Adrenal gland (tissue), 12 donors: Measurements from ENCODE around the gene ZNF569. TPM values are rescaled to one million over a fixed set of nuclear protein-coding genes. Genes with fewer than 3 reads are reported as not detected.

Experiments
- DNase-seq, 7 donors: peaks; one replicate each; pipeline ENCODE4 v3.0.0-alpha.2; 2019 to 2020
- H3K27ac ChIP-seq, 5 donors: fragments of 200-600 bp; sonication (generic) in 4 of 5; 1 replicate in 3 of 5; 2 replicates in 2 of 5; pipeline versions ENCODE4 v1.5.1 to v1.8.0; 2016 to 2020; ENCODE audit warnings: mild to moderate bottlenecking in 1 of 5
- H3K27me3 ChIP-seq: fragments of 200-600 bp; 2 replicates; pipeline ENCODE4 v1.8.0; 2021
- H3K36me3 ChIP-seq, 2 donors: fragments of 200-600 bp; replicated peaks in 1 of 2; 1 replicate in 1 of 2; 2 replicates in 1 of 2; pipeline versions ENCODE4 v1.5.1 to v1.8.0; 2018 to 2022
- H3K4me1 ChIP-seq, 2 donors: fragments of 200-600 bp; replicated peaks in 1 of 2; 1 replicate in 1 of 2; 2 replicates in 1 of 2; pipeline versions ENCODE4 v1.5.1 to v1.8.0; 2018 to 2021
- H3K4me3 ChIP-seq, 4 donors: fragments of 200-600 bp; sonication (generic) in 3 of 4; one replicate each; pipeline ENCODE4 v1.5.1; 2016 to 2018
- H3K9me3 ChIP-seq, 3 donors: fragments of 200-600 bp; sonication (generic) in 1 of 3; replicated peaks in 1 of 3; 1 replicate in 2 of 3; 2 replicates in 1 of 3; pipeline versions ENCODE4 v1.5.1 to v1.8.0; 2016 to 2021
- CTCF ChIP-seq, 6 experiments: fragments of 450-650 bp in 4 of 6; fragments of 200-600 bp in 2 of 6; sonication (generic) in 1 of 6; IDR thresholded peaks; 1 replicate in 5 of 6; 2 replicates in 1 of 6; pipeline versions ENCODE4 v1.5.1 to v1.8.0; 2016 to 2021; ENCODE audit warnings: antibody characterized with exemption in 6 of 6, mild to moderate bottlenecking in 2 of 6, moderate library complexity in 1 of 6
- POLR2A ChIP-seq, 2 donors: fragments of 450-650 bp; IDR thresholded peaks; one replicate each; pipeline ENCODE4 v1.6.1; 2017; ENCODE audit warnings: antibody characterized with exemption in 2 of 2, mild to moderate bottlenecking in 2 of 2, moderate library complexity in 1 of 2
- WGBS, 4 donors: extraction: QIAGEN DNeasy Blood & Tissue Kit in 2 of 4; methylation state at CpG; one replicate each; pipeline versions ENCODE4 v1.1.5 to v1.1.7; 2013 to 2017; 5-methylcytosine and 5-hydroxymethylcytosine counted together
- intact Hi-C, 2 donors: fragments of 100-400 bp; cut with DNase I; formaldehyde crosslinking; loops; one replicate each; pipeline versions ENCODE4 v1.14.1 to v1.15.0; 2022 to 2023
- polyA plus RNA-seq, 3 donors: library from polyadenylated mRNA; stranded (reverse); fragments of 200-250 nt in 2 of 3; fragments of 350-450 nt in 1 of 3; fragmentation: Illumina TruSeq in 1 of 3; extraction: RNeasy Lipid Tissue Mini Kit (QIAGEN cat#74804) in 1 of 3; gene quantifications; one replicate each; pipeline ENCODE4 v1.2.3, GENCODE V29; 2013 to 2014
- total RNA-seq, 9 donors: library from RNA; depleted of rRNA in 4 of 9; stranded (reverse); fragments of >200 nt in 4 of 9; fragments of 120-200 nt in 1 of 9; fragmentation: NEBNext Ultra II Directional in 1 of 9; extraction: Animal tissue kit (Norgen Biotek cat#: 25700) in 1 of 9; gene quantifications; one replicate each; pipeline versions ENCODE4 v1.1.0 to v1.2.4, GENCODE V29; 2013 to 2023
- donor health status: healthy with polysubstance abuse.
- donor health status: Bipolar disorder and iron deficiency.
- donor health status: DM: yes; HTN: yes; CAD: no.
- donor health status: DM: no; HTN: no; CAD: no.
- donor health status: DM: no; HTN: no; CAD: no.
- donor health status: DM: yes; HTN: yes; CAD: no.

ZNF569 gene
- total and polyA plus RNA-seq, 12 donors = 2.3 to 36.6 (median 8.4) TPM

GRCh38 chr19:37492213-37492612 lies 25.0 kb upstream of the ZNF569 start:
- Histone ChIP-seq H3K27ac (no peak overlapping the region), H3K4me3 (no peak overlapping the region), H3K36me3 (no peaks in the 10 kb centered on the region), H3K4me1 (no peaks in the 10 kb centered on the region), H3K27me3 (no peaks in the 10 kb centered on the region), H3K9me3 (peaks cover 2 to 31% (median 7%) of the 10 kb centered on the region in 3 donors)
- no peak for DNase-seq
- TF ChIP-seq POLR2A (IDR thresholded peaks at IDR 0.05) = no peak
- intact Hi-C loops = no loop called here
- WGBS, 4 donors = 65 to 69% (median 67%) methylated on average over 3 of the region's 3 CpGs

- no peaks in the 10 kb centered on the region for H3K36me3 ChIP-seq
- peak overlapping the region in 1 of 4 donors; percentile 23 for H3K4me3 ChIP-seq
- no peaks in the 10 kb centered on the region for H3K4me1 ChIP-seq
- no peak for DNase-seq
- peaks cover 12 to 87% (median 19%) of the 10 kb centered on the region in 3 donors for H3K9me3 ChIP-seq
- intact Hi-C loops = no loop called here
- TF ChIP-seq CTCF (IDR thresholded peaks at IDR 0.05) (no peak), POLR2A (IDR thresholded peaks at IDR 0.05) (no peak)
- WGBS, 4 donors = 93 to 98% (median 96%) methylated on average over 8 of the region's 8 CpGs
- H3K27ac ChIP-seq = no peak overlapping the region
- H3K27me3 ChIP-seq = no peaks in the 10 kb centered on the region
Observed at GRCh38 chr19:37484406-37485168, 17.3 kb upstream of the ZNF569 start.

- 97 to 98% (median 97%) methylated on average over 9 of the region's 9 CpGs for WGBS, 4 donors
- Histone ChIP-seq H3K27ac (no peak overlapping the region), H3K4me3 (no peak overlapping the region), H3K36me3 (peaks cover 0 to 13% of the 10 kb centered on the region in 2 donors), H3K9me3 (peaks cover 0 to 4% (median 0%) of the 10 kb centered on the region in 3 donors), H3K4me1 (peaks cover 9 to 19% of the 10 kb centered on the region in 2 donors), H3K27me3 (no peaks in the 10 kb centered on the region)
- intact Hi-C loops = no loop called here
- TF ChIP-seq POLR2A (IDR thresholded peaks at IDR 0.05) (no peak), CTCF (IDR thresholded peaks at IDR 0.05) (no peak)
- DNase-seq = no peak
Observed at GRCh38 chr19:37472165-37472564, 4.9 kb upstream of the ZNF569 start.

GRCh38 chr19:37470216-37470615 lies 3.0 kb upstream of the ZNF569 start:
- TF ChIP-seq CTCF (IDR thresholded peaks at IDR 0.05) (no peak), POLR2A (IDR thresholded peaks at IDR 0.05) (no peak)

More at GRCh38 chr19:37470216-37470615, 3.0 kb upstream of the ZNF569 start:
- H3K4me3 ChIP-seq = peak overlapping the region in 1 of 4 donors; percentile 57
- no peak overlapping the region for H3K27ac ChIP-seq
- intact Hi-C loops = no loop called here
- WGBS, 4 donors = 76 to 88% (median 86%) methylated on average over 4 of the region's 4 CpGs
- H3K27me3 ChIP-seq = no peaks in the 10 kb centered on the region
- H3K4me1 ChIP-seq = peaks cover 16 to 28% of the 10 kb centered on the region in 2 donors
- no peak for DNase-seq
- peaks cover 0 to 4% (median 0%) of the 10 kb centered on the region in 3 donors for H3K9me3 ChIP-seq
- H3K36me3 ChIP-seq = no peaks in the 10 kb centered on the region
